ENCODE data around the gene PPME1.

GRCh38 chr11:74203966-74204365, 32.9 kb downstream of the PPME1 start:
- TF ChIP-seq CTCF (conservative IDR thresholded peaks at IDR 0.05) = no peak
- TF ChIP-seq EZH2 (IDR thresholded peaks at IDR 0.05; ENCODE audit: low read depth) = no peak
